ENCODE data around the gene ALDH3A2.

ALDH3A2 gene

GRCh38 chr17:19703828-19704613 is 55.5 kb downstream of the ALDH3A2 start:
- no peak overlapping the region for H3K9ac ChIP-seq (ENCODE audit: insufficient read length, low read depth)
- peaks cover 28% of the 10 kb centered on the region for H3K4me1 ChIP-seq (ENCODE audit: insufficient read depth, insufficient read length)
- no peak overlapping the region for H3K4me3 ChIP-seq (ENCODE audit: insufficient read length, low read depth)
- no peaks in the 10 kb centered on the region for H3K9me3 ChIP-seq (ENCODE audit: insufficient read depth, low read length)
- TF ChIP-seq YY1 (IDR thresholded peaks at IDR 0.05; ENCODE audit: insufficient read depth, insufficient read length), result no peak
- no peaks in the 10 kb centered on the region for H3K36me3 ChIP-seq (ENCODE audit: insufficient read depth, insufficient read length, low read length)
- H3K27me3 ChIP-seq (ENCODE audit: insufficient read depth, insufficient read length), result no peaks in the 10 kb centered on the region
- DNase-seq (ENCODE audit: low read depth, low spot score), result no peak

GRCh38 chr17:19705201-19705600 is 56.6 kb downstream of the ALDH3A2 start:
- peaks cover 28% of the 10 kb centered on the region for H3K4me1 ChIP-seq (ENCODE audit: insufficient read depth, insufficient read length)
- no peak overlapping the region for H3K4me3 ChIP-seq (ENCODE audit: insufficient read length, low read depth)
- H3K9ac ChIP-seq (ENCODE audit: insufficient read length, low read depth), result peak overlapping the region; percentile 32
- no peak for DNase-seq (ENCODE audit: low read depth, low spot score)
- TF ChIP-seq YY1 (IDR thresholded peaks at IDR 0.05; ENCODE audit: insufficient read depth, insufficient read length) (no peak), ZNF274 (IDR thresholded peaks at IDR 0.05; ENCODE audit: low read depth, low read length) (no peak), SUZ12 (IDR thresholded peaks at IDR 0.05; ENCODE audit: extremely low read depth, insufficient read depth, insufficient read length) (no peak)
- no peaks in the 10 kb centered on the region for H3K36me3 ChIP-seq (ENCODE audit: insufficient read depth, insufficient read length, low read length)
- no peaks in the 10 kb centered on the region for H3K9me3 ChIP-seq (ENCODE audit: insufficient read depth, low read length)
- no peaks in the 10 kb centered on the region for H3K27me3 ChIP-seq (ENCODE audit: insufficient read depth, insufficient read length)

DNA sequence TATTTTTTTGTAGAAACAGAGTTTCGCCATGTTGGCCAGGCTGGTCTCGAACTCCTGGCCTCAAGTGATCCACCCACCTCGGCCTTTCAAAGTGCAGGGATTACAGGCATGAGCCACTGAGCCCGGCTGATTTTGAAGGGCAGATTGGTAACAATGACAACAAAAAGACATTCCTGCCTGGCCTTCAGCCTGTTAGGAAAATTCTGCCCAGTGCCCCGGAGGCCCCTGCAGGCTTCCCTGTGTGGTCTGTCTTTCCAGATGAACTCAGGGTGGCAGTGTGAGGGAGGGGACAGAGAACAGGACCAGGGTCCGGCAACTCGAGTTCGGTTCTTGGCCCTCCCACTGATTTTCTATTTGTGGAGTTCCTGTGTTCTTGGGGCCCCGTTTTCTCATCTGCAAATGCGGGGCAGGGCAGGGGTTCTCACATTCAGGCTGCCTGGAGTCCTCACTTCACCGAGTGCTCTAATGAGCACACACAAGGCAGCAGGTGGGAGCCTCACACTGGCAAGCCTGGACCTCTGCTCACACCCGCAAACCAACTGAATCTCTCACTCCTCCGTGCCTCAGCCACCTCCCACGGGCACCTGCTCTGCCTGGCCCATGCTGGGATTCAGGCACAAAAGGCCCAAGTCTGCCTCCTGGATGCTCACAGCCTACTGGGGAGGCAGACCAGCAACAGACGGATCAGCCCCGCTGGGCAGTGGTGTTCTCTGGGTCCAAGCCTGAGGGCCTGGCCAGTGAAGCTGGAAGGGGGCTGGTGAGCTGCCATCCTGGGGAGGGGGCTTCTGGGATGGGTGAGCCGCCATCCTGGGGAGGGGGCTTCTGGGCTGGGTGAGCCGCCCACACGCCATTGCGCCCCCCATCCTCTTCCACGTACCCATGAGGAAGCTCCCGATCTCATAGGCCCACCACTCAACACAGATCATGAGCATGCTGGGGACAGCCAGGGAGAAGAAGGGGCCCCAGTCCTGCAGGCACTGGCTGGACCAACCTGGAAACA is 57.5 kb downstream of the ALDH3A2 start:
- no peak overlapping the region for H3K9ac ChIP-seq (ENCODE audit: insufficient read length, low read depth)

GRCh38 chr17:19706791-19707727 is 58.5 kb downstream of the ALDH3A2 start:
- DNase-seq (ENCODE audit: low read depth, low spot score), result no peak
- H3K4me1 ChIP-seq (ENCODE audit: insufficient read depth, insufficient read length), result peaks cover 28% of the 10 kb centered on the region
- TF ChIP-seq ZNF274 (IDR thresholded peaks at IDR 0.05; ENCODE audit: low read depth, low read length) (no peak), SUZ12 (IDR thresholded peaks at IDR 0.05; ENCODE audit: extremely low read depth, insufficient read depth, insufficient read length) (no peak), YY1 (IDR thresholded peaks at IDR 0.05; ENCODE audit: insufficient read depth, insufficient read length) (no peak)
- H3K27me3 ChIP-seq (ENCODE audit: insufficient read depth, insufficient read length), result no peaks in the 10 kb centered on the region
- no peaks in the 10 kb centered on the region for H3K9me3 ChIP-seq (ENCODE audit: insufficient read depth, low read length)
- H3K4me3 ChIP-seq (ENCODE audit: insufficient read length, low read depth), result no peak overlapping the region
- no peaks in the 10 kb centered on the region for H3K36me3 ChIP-seq (ENCODE audit: insufficient read depth, insufficient read length, low read length)
- no peak overlapping the region for H3K9ac ChIP-seq (ENCODE audit: insufficient read length, low read depth)

More for the DNA sequence above, 57.5 kb downstream of the ALDH3A2 start:
- no peak for DNase-seq (ENCODE audit: low read depth, low spot score)
- Histone ChIP-seq H3K4me3 (ENCODE audit: insufficient read length, low read depth) (no peak overlapping the region), H3K27me3 (ENCODE audit: insufficient read depth, insufficient read length) (no peaks in the 10 kb centered on the region), H3K4me1 (ENCODE audit: insufficient read depth, insufficient read length) (peaks cover 28% of the 10 kb centered on the region), H3K9me3 (ENCODE audit: insufficient read depth, low read length) (no peaks in the 10 kb centered on the region), H3K36me3 (ENCODE audit: insufficient read depth, insufficient read length, low read length) (no peaks in the 10 kb centered on the region)
- TF ChIP-seq ZNF274 (IDR thresholded peaks at IDR 0.05; ENCODE audit: low read depth, low read length) (no peak), SUZ12 (IDR thresholded peaks at IDR 0.05; ENCODE audit: extremely low read depth, insufficient read depth, insufficient read length) (no peak), YY1 (IDR thresholded peaks at IDR 0.05; ENCODE audit: insufficient read depth, insufficient read length) (no peak)

- no peak for TF ChIP-seq YY1 (IDR thresholded peaks at IDR 0.05; ENCODE audit: insufficient read depth, insufficient read length)
- no peak for TF ChIP-seq ZNF274 (IDR thresholded peaks at IDR 0.05; ENCODE audit: low read depth, low read length)
- no peak for TF ChIP-seq SUZ12 (IDR thresholded peaks at IDR 0.05; ENCODE audit: extremely low read depth, insufficient read depth, insufficient read length)
- no peaks in the 10 kb centered on the region for H3K27me3 ChIP-seq (ENCODE audit: insufficient read depth, insufficient read length)
- DNase-seq (ENCODE audit: low read depth, low spot score), result no peak
- no peaks in the 10 kb centered on the region for H3K36me3 ChIP-seq (ENCODE audit: insufficient read depth, insufficient read length, low read length)
- no peak overlapping the region for H3K4me3 ChIP-seq (ENCODE audit: insufficient read length, low read depth)
- H3K9me3 ChIP-seq (ENCODE audit: insufficient read depth, low read length), result no peaks in the 10 kb centered on the region
- H3K9ac ChIP-seq (ENCODE audit: insufficient read length, low read depth), result no peak overlapping the region
- peaks cover 31% of the 10 kb centered on the region for H3K4me1 ChIP-seq (ENCODE audit: insufficient read depth, insufficient read length)
These were observed 59.2 kb downstream of the ALDH3A2 start for GRCh38 chr17:19707728-19708221.

DNA sequence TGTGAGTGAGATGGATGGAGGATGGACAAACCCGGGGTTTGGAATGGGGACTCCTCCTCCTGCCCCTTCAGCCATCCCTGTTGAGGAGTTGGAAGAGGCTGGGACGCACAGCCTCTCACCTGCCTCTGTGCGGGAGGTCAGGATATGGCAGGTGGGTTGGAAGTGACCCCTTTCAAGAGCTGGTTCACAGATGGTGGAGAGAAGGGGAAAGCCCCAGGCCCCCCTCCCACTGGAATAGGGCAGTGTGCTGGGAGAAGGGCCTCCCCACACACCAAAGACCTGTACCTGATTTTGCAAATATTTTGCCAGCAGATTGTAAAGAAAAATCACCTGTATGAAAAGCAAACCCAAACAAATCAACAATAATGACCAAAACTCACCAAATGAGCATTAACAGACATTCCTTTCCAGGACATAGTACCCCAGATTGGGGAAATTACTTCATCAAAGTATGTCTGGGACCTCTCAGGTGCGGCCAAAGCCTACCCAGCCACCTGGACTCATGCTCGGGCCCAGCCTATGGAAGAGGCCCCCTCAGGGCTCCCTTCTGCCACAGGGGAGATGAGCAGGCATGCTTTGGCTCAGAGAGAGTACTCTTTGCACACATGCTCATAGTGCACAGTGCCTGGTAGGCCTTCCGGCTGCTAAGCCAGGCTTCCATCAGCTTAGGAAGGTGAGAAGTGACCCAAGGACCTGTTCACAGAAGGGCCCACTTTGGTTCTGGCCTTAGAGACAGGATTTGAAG is 60.1 kb downstream of the ALDH3A2 start:
- Histone ChIP-seq H3K36me3 (ENCODE audit: insufficient read depth, insufficient read length, low read length) (no peaks in the 10 kb centered on the region), H3K4me3 (ENCODE audit: insufficient read length, low read depth) (no peak overlapping the region), H3K9ac (ENCODE audit: insufficient read length, low read depth) (no peak overlapping the region), H3K27me3 (ENCODE audit: insufficient read depth, insufficient read length) (no peaks in the 10 kb centered on the region), H3K4me1 (ENCODE audit: insufficient read depth, insufficient read length) (peaks cover 28% of the 10 kb centered on the region), H3K9me3 (ENCODE audit: insufficient read depth, low read length) (no peaks in the 10 kb centered on the region)
- no peak for DNase-seq (ENCODE audit: low read depth, low spot score)
- TF ChIP-seq SUZ12 (IDR thresholded peaks at IDR 0.05; ENCODE audit: extremely low read depth, insufficient read depth, insufficient read length), result no peak
- no peak for TF ChIP-seq ZNF274 (IDR thresholded peaks at IDR 0.05; ENCODE audit: low read depth, low read length)
- TF ChIP-seq YY1 (IDR thresholded peaks at IDR 0.05; ENCODE audit: insufficient read depth, insufficient read length), result no peak
